NCI-H526 (cell line): Measurements from ENCODE around the gene ENTPD5.
"Not testable (repeated sequence)": the region's sequence is repeated elsewhere in the genome, so short reads cannot be mapped to it uniquely, and the experiment has no call there.

ENCODE experiments used
- DNase-seq, 2 experiments: peaks; one replicate each; lab custom pipeline; 2025; lab: John Stamatoyannopoulos, UW

Gene ENTPD5

DNA sequence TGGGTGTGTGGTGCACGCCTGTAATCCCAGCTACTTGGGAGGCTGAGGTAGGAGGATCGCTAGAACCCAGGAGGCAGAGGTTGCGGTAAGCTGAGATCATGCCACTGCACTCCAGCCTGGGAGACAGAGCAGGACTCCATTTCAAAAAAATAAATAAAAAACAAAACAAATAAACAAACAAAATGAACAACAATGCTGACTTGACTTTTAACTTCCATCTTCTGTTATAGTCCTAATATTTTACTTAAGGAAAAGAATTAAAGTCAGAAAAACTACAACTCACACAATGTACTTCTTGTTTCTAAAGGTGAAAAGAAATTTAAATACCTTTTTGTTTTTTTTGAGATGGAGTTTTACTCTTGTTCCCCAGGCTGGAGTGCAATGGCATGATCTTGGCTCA, 13.4 kb downstream of the ENTPD5 start:
- not testable (repeated sequence) for DNase-seq

DNA sequence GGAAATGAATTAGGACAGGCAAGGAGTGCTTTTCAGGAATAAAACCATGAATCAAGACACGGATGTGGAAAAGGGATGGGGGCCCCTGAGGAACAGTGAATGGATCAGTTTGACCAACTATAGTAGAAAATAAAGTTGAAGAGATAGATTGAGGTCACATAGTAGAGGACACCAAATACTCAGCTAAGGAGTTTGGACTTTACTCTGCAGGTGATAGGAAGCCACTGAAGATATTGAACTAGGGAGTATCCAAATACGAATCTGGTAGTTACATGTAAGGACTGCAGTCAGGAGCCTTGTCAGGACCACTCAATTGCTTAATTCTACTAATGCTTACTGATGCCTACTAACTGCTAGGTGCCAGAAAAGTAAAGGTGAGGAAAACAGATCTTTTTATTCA, 20.4 kb downstream of the ENTPD5 start:
- no peak for DNase-seq

DNA sequence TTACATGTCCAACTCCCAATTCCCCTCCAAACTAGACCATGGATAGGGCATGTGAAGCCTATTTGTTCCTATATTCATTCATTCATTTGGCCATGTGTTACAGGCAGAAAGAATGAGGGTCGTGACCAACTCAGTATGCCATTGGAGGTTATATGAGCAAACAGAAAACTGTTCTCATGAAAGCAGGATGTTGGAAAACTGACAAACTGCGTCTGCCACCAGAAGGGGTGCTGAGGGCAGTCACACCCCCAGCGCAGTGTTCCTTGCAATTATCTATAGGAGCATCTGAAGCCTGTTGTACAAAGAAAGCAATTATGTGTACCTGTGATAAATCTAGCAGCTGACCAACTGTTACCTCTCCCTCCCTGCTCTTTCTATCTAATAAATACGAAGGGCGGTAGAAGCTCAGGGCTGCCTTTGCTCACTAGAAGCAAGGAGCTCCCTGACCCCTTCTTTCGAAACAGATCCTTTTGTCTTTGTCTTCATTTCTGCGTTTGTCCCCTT, 21.1 kb downstream of the ENTPD5 start:
- DNase-seq: no peak

DNA sequence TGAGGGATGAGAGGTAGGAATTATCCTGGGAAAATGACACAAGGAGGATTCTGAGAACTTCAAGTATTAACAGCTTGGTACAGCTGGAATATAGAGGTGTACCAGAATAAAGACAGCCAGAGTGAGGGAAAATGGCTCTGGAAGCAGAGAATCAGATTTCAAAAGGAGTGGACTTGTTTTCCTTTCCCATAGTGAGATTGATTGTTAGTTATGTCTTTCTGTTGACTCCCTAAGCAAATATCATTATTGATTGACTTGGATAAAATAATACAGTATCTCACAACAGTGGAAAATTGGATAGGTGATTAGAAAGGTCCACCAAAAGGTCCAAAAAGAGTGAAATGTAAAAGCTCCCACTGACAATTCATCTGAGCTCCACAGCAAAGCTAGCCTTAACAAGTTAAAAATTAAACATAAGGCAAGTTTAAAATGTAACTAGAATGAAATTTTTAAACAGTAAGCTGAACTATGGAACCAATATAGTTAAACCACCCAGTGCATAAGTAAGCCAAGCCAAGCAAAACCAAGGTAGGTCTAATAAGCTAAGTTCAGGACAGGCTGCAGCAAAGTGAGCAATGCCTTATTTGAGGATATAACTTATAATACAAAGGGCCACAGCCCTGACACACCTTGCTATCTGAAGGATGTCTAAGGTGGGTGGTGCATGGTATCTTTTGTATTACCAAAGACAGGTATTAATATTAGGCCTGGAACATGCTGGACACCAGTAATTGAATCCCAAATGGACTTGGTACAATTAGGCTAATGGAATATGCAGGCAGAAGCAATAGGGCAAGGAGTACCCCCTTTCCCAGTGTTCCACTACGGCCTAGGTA, 21.8 kb downstream of the ENTPD5 start:
- DNase-seq: no peak

DNA sequence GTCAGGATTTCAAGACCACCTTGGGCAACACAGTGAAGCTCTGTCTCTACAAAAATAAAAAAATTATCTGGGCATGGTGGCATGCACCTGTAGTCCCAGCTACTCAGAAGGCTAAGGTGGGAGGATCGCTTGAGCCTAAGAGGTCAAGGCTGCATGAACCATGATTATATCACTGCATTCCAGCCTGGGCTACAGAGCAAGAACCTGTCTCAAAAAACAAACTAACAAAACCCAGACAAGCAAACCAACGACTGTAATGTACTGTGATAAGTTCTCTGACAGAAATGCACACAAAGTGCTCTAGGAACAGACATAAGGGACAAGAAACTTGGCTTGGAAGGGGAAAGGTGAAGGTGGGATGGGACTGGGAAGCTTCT, 22.4 kb downstream of the ENTPD5 start:
- no peak for DNase-seq

DNA sequence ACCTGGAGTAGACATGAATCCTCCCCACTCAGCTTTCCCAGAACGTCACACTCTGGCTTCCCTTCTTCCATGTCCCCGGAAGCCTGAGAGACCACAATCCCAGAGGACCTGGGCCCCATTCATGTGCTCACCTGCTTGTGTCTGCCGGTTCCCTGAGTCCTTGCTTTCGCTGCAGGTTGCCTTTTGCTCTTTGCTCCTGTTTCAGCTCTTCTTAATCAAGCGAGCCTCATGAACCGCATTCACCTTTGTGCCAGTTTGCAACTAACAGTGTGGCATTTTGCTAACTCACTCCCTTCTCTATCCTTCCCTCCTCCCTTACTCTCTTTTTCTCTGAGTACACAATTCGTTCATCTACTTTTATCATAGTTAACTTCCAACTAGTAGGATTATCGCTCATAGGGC, 23.1 kb downstream of the ENTPD5 start:
- no peak for DNase-seq

DNA sequence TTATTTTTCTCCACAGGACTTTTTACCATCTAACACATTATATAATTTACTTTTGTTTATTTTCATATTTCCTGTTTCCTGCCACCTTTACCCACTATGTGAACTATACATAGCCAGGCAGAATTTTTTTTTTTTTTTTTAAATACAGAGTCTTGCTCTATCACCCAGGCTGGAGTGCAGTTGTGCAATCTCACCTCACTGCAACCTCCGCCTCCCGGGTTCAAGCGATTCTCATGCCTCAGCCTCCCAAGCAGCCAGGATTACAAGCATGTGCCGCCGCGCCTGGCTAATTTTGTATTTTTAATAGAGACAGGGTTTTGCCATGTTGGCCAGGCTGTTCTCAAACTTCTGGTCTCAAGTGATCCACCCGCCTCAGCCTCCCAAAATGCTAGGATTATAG, 24.2 kb downstream of the ENTPD5 start:
- DNase-seq: not testable (repeated sequence)

DNA sequence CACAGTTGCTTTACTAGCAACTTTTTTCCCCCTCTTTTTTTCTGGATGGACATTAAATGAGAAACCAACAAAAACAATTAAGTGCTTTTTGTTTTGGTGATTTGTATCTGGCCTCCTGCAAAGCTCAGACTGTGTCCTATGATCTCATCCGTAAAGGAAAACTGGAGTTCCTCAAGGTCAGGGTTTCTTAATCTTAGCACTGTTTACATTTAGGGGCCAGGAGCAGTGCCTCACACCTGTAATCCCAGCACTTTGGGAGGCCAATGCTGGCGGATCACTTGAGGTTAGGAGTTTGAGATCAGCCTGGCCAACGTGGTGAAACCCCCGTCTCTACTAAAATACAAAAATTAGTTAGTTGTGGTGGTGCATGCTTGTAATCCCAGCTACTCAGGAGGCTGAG, 28.0 kb downstream of the ENTPD5 start:
- no peak for DNase-seq

DNA sequence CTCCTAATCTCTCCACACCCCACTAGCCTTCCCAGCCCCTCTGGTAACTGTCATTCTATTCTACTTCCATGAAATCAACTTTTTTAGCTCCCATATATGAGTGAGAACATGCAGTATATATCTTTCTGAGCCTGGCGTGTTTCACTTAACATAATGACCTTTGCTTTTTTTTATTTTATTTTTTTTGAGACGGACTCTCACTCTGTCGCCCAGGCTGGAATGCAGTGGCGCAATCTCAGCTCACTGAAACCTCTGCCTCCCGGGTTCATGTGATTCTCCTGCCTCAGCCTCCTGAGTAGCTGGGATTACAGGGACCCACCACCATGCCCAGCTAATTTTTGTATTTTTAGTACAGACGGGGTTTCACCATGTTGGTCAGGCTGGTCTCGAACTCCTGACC, 30.4 kb downstream of the ENTPD5 start:
- DNase-seq: not testable (repeated sequence)

DNA sequence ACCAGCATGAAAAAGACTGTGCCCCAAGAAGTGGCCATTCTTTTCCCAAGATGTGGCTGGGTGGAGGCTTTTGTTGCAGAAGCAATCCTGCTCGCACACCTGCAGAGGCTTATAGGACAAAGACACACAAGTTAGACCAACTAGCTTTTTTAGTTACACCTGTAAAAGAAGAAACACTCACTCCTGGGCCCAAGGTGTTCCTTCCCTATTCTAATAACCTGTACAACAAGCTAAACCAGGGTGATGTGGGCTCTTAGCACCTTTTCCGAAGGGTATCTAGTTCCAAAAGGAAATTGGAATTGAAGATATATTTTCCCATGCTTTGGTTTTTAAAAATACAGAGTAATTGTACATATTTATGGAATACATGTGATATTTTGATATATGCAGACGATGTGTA, 31.0 kb downstream of the ENTPD5 start:
- DNase-seq: no peak

DNA sequence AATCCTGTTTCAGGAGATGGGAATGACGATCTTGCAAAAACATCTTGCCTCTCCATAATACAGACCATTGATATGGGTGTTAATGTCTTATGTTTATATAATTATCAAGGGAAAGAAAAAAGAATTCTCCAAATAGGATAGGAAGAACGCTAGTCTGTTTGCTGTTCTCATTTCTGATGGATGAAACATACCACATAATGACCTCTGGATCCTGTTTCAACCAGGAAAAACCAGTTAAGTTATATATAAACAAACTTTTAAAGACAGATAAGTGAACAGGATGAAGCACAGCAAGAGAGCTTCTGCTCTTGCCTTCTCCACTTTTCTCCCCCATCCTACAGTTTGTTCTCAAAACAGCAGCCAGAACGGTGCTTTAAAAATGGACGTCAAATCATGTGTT, 41.2 kb downstream of the ENTPD5 start:
- DNase-seq: no peak

DNA sequence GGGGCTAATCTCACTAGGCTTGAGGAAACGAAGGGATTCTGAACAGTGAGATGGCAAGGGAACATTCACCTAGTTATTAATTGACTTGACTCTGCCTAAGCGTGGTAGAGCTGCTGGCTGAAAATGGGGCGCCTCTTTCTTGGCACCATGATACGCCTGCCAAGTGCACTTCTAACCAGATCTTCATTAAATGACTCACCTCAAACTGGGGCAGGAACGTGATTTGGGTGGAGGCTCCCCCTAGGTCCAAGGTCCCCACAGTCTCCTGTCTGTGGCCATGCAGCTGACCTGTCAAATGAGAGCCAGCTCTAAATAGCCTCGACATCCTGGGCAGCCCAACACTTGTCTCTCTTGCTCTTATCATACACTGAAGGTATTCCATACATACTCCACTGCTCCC, 43.0 kb downstream of the ENTPD5 start:
- no peak for DNase-seq

DNA sequence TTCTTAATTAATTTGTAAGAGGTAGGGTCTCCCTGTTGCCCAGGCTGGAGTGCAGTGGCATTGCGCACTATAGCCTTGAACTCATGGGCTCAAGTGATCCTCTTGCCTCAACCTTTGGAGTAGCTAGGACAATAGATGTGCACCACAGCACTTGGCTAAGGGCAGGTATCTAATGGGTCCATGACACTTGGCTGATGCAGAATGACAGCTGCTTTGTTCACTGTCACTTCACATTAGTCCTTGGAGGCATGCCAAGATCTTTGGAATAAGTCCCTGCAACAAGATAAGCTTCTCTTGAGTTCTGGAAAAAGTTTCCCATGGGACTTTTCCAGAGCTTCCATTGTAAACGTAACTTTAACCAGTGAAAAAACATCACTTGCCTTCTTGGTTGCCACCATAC, 45.6 kb downstream of the ENTPD5 start:
- no peak for DNase-seq

DNA sequence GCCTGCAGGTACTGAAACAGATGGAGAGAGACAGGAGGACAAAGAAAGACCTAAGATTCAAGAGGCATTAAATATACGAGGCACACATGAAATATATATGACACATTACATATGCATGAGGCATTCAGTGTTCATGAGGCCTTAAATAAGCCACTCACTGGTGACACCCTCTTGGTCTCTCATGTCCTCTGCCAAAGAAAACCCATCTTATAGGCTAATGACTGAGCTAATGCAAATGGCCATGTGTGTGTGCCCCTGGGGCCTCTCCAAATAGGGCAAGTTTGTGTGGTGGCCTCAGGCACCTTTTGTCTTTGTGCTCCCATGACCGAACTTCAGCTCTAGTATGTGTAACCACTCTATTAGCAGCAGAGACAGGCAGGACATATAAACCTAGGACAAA, 50.2 kb downstream of the ENTPD5 start:
- peak in 1 of 2 experiments; percentile 1 for DNase-seq

DNA sequence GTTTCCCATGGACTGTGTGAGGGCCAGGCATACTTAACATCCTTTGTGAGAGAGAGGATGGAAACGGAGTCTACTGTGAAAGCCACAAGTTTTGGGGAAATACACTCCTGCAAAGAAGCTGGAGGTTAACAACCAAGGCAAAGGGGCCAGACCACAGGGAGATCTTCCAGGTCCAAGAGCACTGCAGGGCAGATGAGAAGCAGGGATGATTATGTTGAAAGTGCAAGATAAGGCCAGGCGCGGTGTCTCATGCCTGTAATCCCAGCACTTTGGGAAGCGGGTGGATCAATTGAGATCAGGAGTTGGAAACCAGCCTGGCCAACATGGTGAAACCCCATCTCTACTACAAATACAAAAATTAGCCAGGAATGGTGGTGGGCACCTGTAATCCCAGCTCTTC, 53.9 kb downstream of the ENTPD5 start:
- DNase-seq: no peak

DNA sequence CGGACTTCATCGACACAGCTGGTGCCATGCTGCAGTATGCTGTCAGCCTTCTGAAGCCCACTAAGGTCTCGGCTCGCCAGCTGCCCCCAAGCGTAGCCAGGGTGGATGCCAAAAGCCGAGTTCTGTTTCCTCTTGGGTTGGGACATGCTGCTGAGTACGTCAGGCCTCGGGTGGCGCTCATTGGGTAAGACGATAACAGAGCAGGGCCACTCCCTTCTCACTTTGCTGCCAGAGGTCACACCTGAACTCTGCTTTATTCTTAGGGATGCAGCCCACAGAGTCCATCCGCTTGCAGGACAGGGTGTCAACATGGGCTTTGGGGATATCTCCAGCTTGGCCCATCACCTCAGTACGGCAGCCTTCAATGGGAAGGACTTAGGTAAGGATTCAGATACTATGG, 57.9 kb downstream of the ENTPD5 start:
- DNase-seq: no peak

DNA sequence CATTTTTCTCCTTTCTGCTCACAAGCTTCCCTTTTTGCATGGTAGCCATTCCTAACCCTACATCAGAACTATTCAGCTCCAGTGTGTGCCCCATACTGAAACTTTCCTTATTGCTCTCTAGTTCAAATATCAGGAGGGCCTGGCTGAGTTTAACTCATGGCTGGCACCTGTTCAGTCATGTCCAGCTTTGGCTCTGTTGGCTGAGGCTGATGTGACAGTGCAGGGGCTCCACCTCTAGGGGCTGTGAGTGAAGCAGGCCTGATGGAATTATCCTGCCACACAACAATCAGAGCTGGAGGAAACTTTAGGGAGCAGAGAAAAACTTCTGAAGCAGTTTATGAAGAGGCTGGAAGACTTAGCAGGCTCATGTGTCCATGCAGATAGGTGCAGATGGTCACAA, 60.5 kb downstream of the ENTPD5 start:
- no peak for DNase-seq

DNA sequence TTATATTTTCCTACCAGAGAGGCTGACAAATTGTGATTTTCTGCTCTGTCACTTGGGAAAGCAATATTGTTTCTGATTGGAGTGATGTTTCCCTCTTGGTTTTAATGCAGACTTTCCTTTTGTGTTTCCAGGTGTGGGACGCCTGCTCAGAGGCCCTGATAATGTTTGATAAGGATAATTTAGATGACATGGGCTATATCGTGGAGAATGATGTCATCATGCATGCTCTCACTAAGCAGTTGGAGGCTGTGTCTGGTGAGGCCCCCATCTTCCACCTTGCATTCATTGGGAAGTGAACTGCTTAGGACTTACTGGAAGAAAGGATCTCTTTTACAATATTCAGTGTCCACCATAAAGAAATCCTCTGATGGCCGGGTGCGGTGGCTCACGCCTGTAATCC, 63.4 kb downstream of the ENTPD5 start:
- no peak for DNase-seq

DNA sequence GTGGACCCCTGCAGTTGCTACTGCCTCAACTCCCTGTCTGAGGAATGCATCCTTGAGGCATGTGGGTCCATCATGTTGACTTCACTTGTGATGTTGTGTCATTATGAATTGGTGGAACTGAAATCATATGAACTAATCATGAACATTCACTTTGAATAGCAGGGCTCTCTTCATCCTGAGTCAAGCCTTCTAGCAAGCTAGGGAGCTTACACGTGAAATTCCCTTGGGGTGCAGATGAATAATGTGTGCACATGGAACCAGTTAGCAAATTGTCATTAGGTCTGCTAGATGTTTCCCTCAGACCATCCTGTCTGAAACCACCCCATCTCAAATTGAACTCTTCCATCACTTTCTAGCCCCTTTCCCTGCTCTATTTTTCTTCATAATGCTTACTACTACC, 65.4 kb downstream of the ENTPD5 start:
- no peak for DNase-seq

DNA sequence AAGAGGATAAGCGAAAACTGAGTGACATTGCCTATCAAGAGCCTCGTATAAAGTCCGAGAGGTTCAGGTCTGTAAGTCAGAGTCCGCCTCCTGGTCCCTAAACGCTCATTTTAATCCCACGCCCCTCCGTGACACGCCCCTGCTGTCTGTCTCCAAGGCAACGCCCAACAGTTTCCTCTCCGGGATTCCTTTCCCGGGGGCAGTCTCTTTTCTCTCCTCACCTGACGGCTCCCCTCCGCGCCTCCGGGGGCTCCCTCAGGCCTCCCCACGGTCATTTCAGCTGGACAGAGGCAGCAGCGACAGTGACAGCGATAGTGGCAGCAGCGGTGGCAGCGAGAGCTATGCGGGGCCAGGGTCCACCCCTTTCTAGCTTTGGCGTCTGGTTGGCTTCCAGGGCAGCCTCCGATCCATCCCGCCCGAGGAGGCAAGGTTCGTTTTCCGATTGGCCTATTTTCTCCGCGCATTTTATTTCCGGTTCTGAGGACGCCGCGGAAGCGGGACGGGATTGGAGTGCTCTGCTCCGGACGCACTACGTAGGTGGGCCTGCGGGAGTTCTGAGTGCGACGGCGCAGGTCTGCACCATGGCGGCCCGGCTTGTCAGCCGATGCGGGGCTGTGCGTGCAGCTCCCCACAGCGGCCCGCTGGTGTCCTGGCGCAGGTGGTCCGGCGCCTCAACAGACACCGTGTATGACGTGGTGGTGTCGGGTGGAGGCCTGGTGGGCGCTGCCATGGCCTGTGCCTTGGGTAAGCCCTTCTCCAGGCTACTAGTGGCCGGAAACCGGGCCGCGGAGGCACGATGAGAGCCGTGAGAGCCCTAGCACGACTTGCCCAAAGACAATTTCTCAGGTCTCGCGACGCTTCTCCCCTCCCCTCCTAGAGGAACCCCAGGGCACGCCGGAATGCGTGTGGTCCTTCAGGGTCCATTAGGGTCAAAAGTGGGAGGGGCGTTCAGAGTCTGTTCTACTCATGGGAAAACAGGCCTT, 69.0 kb downstream of the ENTPD5 start, which contains the start of the genes COQ6 and FAM161B:
COQ6 (plus strand) TSS at position 551 of the 983 bp plus-strand sequence; CDS start at position 582, 31 bp downstream.
FAM161B (minus strand) TSS at position 343 of the 983 bp plus-strand sequence; CDS start at position 275, 68 bp downstream.
- DNase-seq: peak; percentile 95 to 98

DNA sequence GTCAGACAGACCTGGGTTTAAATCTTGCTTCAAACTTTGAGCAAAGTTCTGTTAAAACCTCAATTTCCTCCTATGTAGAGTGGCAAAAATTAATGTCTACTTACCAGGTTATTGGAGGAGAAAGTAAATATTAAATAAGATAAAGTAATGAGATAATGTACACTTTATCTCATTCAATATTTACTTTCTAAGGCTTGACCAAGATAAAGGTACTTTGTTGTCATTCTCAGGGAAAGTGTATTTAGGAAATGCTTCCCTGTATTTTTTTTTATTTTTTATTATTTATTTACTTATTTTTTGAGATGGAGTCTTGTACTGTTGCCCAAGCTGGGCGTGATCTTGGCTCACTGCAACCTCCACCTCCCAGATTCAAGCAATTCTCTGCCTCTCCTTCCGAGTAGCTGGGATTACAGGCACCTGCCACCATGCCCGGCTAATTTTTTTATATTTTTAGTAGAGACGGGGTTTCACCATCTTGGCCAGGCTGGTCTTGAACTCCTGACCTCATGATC, 73.9 kb downstream of the ENTPD5 start:
- no peak for DNase-seq

DNA sequence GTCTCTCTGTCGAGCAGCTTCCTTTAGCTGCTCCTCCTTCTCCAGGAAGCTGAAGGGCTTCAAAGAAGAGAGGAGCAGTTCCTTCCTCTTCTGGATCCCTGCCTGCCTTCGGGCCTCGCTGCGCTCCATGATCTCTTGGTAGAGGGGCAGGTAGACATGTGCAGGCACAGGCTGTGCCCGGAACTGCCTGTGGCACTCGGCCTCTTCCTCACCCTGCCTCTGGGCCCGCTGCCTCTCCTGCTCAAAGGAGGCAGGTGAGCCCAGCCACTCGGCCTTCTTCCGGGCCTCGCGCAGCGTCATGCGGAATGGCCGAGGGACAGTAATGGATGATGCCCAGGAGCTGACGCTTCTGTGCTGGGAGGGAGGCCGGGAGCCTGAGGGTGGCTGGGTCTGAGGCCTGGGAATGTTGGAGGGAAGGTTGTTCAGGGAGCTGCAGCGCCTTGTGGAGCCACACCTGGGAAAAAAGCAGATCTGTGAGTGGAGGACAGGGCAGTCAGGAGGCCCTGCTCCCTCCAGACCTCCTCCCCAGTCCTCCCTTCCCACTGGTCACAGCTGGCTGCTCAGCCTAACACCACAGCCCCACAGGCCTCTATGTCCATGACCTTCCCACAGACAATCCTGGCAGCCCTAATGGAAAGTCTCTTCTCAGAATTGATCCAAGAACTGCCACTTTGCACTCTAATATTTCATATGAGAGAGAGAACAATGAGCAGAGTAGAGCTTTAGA, 74.5 kb downstream of the ENTPD5 start:
- no peak for DNase-seq
